IPS DF 4.7 (cell line): ENCODE measurements around the gene NCOA6.
"Not testable (repeated sequence)": the region's sequence is repeated elsewhere in the genome, so short reads cannot be mapped to it uniquely, and the experiment has no call there.

Experiments
- DNase-seq: peaks from one replicate; pipeline ENCODE4 v3.0.0-alpha.2; 2013; ENCODE audit warnings: low spot score; ENCODE audit errors: extremely low read depth

NCOA6 gene

GRCh38 chr20:34720266-34720665 is 105.2 kb downstream of the NCOA6 start:
- DNase-seq = no peak

GRCh38 chr20:34719242-34720017 is 106.0 kb downstream of the NCOA6 start:
- DNase-seq = not testable (repeated sequence)

GRCh38 chr20:34717230-34718095 is 108.0 kb downstream of the NCOA6 start:
- DNase-seq = no peak

DNA sequence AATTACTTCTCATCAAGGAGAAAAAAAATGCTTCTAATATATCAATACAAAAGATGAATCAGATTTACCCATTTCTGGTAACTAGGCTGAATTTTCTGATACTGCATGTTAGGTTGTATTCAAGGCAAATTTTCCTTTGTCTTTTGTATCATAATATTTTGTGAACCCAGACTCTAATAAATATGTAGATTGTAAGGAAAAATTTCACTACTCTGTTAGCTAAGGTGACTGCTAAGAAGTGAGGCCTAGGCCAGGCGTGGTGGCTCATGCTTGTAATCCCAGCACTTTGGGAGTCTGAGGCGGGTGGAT is 108.6 kb downstream of the NCOA6 start:
- no peak for DNase-seq

- DNase-seq = no peak
Measured at GRCh38 chr20:34715384-34715783, 110.1 kb downstream of the NCOA6 start.

- DNase-seq = not testable (repeated sequence)
Measured at GRCh38 chr20:34713944-34714515, 111.4 kb downstream of the NCOA6 start.

DNA sequence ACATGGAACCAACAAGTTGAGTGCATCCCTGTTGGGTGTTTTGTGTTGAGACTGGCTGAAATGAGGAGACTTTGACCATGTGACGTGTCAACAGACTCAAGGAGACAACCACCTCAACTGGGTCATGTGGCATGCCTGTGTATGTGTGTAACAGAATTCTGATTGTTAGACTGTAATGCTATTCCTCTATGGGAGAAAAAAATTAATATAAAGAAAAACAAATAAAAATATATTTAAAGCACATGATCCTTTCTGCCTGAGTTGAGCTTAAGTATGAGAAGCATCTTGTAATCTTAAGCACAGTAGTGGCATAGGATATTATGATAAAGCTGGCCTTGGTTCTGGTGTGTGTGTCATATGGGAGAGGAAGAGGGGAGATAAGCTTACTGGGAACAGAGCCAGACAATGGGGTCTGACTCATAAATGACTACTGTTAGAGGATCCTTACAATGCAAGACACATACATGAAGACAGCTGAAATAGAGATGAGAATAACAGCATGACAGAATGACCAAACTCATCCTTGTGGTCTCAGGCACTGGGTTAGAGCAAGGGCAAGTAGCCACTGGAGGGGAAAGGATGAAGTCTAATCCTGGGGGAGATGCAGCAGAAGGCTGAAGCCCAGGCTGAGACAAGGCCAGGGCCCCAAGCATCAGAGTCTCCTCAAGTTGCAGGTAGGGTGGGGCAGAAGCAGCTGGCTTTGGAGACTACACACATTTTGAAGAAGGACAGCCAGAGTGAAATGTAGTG is 112.1 kb downstream of the NCOA6 start:
- no peak for DNase-seq

GRCh38 chr20:34712525-34713192 is 112.8 kb downstream of the NCOA6 start:
- no peak for DNase-seq

DNA sequence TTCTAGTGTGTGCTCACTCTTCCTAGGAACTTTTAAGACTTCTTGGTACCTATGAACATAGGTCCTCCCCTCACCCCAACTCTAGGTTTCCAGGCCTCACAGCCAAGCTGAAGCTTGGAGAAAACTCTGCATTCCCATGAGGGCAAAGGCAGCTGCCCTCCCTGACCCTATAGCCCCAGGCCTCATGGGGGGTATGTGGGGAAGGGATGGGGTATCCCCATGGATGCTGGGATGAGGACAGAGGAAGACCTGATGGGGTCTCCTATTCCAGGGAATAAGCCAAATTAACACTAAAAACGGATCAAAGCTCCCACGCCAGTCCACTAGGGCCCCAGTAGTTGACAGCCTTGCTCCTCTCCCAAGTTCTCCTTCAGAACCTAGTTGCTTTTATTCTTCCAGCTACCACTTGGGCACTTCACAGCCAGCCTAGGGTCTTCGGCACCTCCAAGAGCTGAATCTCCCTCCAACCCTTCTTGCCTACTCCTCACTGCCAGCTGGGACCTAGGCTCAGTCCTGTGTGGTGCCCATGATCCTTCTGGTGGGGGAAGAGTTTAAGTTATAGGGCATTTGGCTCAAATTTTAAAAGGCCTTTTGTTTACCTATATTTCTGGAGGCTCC is 113.5 kb downstream of the NCOA6 start:
- no peak for DNase-seq

GRCh38 chr20:34710861-34711574 is 114.4 kb downstream of the NCOA6 start:
- DNase-seq = no peak

DNA sequence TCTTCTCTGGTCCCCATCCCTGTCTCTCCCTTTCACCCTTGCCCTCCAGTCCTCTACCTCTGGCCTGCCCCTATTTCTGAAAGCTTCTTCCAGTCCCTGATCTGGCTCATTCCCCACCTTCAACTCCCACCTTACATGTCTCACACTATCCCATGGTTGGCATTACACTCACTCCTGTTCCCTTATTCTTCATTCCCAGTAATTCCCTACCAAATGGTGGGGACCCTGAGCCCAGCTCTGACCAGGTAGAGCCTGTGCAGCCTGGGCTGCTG is 114.9 kb downstream of the NCOA6 start:
- no peak for DNase-seq

DNA sequence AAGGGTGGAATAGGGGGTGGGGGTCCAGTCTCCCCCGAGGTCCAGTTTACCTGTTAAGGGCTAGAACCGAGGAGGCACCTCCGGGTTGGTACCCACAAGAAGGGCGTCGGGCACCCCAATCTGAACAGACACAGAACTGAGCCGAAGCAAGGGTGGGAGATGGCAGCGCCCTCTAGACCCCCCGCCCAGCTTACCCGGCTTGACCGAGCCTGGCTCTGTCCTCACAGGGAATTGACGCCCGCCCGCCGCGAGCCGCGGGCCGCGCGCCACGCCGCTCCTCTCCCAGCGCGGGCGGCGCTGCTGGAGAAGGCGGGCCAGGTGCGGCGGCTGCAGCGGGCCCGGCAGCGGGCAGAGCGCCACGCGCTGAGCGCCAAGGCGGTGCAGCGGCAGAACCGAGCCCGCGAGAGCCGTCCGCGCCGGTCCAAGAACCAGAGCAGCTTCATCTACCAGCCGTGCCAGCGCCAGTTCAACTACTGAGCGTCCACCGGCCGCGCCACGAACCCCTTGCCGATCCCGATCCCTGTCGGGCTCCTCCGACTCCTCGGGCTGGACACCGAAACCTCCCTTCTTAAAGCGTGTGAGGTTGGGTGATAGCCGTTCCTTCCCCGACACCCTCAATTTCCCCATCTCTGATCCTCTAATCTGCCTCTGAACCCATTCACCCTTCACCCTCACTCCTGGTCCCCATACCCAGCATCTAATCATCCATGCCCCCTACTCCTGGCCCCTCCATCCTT is 115.5 kb downstream of the NCOA6 start:
- no peak for DNase-seq

DNA sequence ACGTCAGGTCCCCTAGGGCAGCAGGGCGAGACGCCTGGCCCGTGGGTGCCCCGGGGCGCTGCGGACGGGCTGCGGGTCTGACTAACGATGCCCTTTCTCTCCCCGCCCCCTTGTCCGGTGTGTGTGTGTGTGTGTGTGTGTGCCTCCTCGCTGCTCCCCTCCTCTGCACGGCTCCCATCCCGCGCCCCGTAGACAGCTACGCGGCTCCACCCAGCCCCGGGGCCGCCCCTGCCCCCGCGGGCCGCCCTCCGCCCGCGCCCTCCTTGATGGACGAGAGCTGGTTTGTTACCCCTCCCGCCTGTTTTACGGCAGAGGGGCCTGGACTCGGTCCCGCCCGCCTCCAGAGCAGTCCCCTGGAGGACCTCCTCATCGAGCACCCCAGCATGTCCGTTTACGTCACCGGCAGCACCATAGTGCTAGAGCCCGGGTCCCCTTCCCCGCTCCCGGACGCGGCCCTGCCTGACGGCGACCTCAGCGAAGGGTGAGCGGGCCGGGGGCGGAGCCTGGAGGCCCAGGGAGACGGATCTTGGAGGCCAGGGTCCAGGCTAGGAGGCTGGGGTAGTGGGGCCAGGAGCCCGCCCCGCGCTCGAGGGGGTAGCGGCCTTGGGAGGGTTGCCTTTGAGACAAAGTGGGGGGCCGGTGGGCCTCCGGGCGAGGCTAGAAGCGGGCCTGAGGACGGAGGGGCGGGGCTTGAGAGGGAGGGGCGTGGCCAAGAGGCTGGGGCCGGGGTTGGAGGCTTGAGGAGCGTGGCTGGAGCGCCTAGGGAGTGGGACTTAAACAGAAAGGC is 116.2 kb downstream of the NCOA6 start:
- no peak for DNase-seq

GRCh38 chr20:34708621-34709043 is 116.8 kb downstream of the NCOA6 start:
- DNase-seq = no peak

- no peak for DNase-seq
Measured at GRCh38 chr20:34706912-34707784, 118.3 kb downstream of the NCOA6 start.

GRCh38 chr20:34706302-34706875 is 119.1 kb downstream of the NCOA6 start:
- no peak for DNase-seq
